Smooth muscle cell (in vitro differentiated cells): ENCODE data around the gene CES5A. TPM values are rescaled to one million over a fixed set of nuclear protein-coding genes. Genes with fewer than 3 reads are reported as not detected.

ENCODE experiments used
- DNase-seq: peaks from one replicate; lab custom pipeline; 2025; ENCODE audit not compliant: unreplicated experiment; lab: John Stamatoyannopoulos, UW
- H2AFZ ChIP-seq: fragments of 200-600 bp; sonication (generic); 2 replicates; pipeline ENCODE4 v1.6.0; 2016; ENCODE audit warnings: antibody characterized with exemption, low read depth, mild to moderate bottlenecking
- H3F3A ChIP-seq: fragments of 200-600 bp; sonication (generic); 2 replicates; pipeline ENCODE4 v1.6.0; 2017; ENCODE audit warnings: antibody characterized with exemption, low read depth
- H3K27ac ChIP-seq: fragments of 200-600 bp; sonication (generic); 2 replicates; pipeline ENCODE4 v1.5.1; 2016; ENCODE audit warnings: low read depth, mild to moderate bottlenecking
- H3K27me3 ChIP-seq: fragments of 200-600 bp; sonication (generic); 2 replicates; pipeline ENCODE4 v1.6.1; 2016; ENCODE audit warnings: low read depth, mild to moderate bottlenecking
- H3K36me3 ChIP-seq: fragments of 200-600 bp; sonication (generic); 2 replicates; pipeline ENCODE4 v1.5.1; 2016; ENCODE audit warnings: low read depth
- H3K4me1 ChIP-seq: fragments of 200-600 bp; sonication (generic); 2 replicates; pipeline ENCODE4 v1.5.1; 2016; ENCODE audit warnings: low read depth
- H3K4me2 ChIP-seq: fragments of 200-600 bp; sonication (generic); 2 replicates; pipeline ENCODE4 v1.6.0; 2016; ENCODE audit warnings: mild to moderate bottlenecking
- H3K4me3 ChIP-seq: fragments of 200-600 bp; sonication (generic); 2 replicates; pipeline ENCODE4 v1.5.1; 2016; ENCODE audit warnings: mild to moderate bottlenecking
- H3K79me2 ChIP-seq: fragments of 200-600 bp; sonication (generic); 2 replicates; pipeline ENCODE4 v1.6.0; 2016; ENCODE audit warnings: low read depth, mild to moderate bottlenecking
- H3K9ac ChIP-seq: fragments of 200-600 bp; sonication (generic); 2 replicates; pipeline ENCODE4 v1.6.0; 2016; ENCODE audit warnings: low read depth
- H3K9me3 ChIP-seq: fragments of 200-600 bp; sonication (generic); replicated peaks from 2 replicates; pipeline ENCODE4 v1.5.1; 2016; ENCODE audit warnings: low read depth
- H4K20me1 ChIP-seq: fragments of 200-600 bp; sonication (generic); 2 replicates; pipeline ENCODE4 v1.6.0; 2016; ENCODE audit warnings: low read depth
- CTCF ChIP-seq: fragments of 200-600 bp; sonication (generic); IDR thresholded peaks from 2 replicates; pipeline ENCODE4 v1.5.1; 2017; ENCODE audit warnings: borderline replicate concordance, mild to moderate bottlenecking, antibody characterized with exemption; ENCODE audit not compliant: insufficient read depth, poor library complexity, severe bottlenecking
- WGBS: methylation state at CpG from one replicate; pipeline ENCODE4 v1.1.7; 2016; ENCODE audit warnings: low lambda C conversion rate; 5-methylcytosine and 5-hydroxymethylcytosine counted together
- polyA plus RNA-seq: library from polyadenylated mRNA; unstranded; fragments of >200 nt; fragmentation: Nextera tagmentation; extraction: Ambion mirVana; gene quantifications from 2 replicates; pipeline ENCODE4 v1.2.1, GENCODE V29; 2016
- total RNA-seq: library from RNA; depleted of rRNA; stranded (reverse); fragments of >200 nt; gene quantifications from 2 replicates; pipeline ENCODE4 v1.2.3, GENCODE V29; 2014

CES5A gene
- total and polyA plus RNA-seq, 2 experiments from 2014 or later, result not detected

GRCh38 chr16:55912022-55912421 lies 36.8 kb upstream of the CES5A start:
- Histone ChIP-seq H3K9me3 (no peaks in the 10 kb centered on the region), H3K4me1 (peaks cover 4% of the 10 kb centered on the region), H4K20me1 (no peaks in the 10 kb centered on the region), H3K36me3 (no peaks in the 10 kb centered on the region), H3K79me2 (no peaks in the 10 kb centered on the region), H3K4me3 (no peak overlapping the region), H3F3A (no peaks in the 10 kb centered on the region), H3K27me3 (no peaks in the 10 kb centered on the region), H3K4me2 (no peak overlapping the region), H2AFZ (no peak overlapping the region), H3K9ac (no peak overlapping the region), H3K27ac (no peak overlapping the region)
- TF ChIP-seq CTCF, result no peak
- 91% methylated on average over 9 of the region's 9 CpGs for WGBS
- no peak for DNase-seq

GRCh38 chr16:55911616-55912015 lies 36.4 kb upstream of the CES5A start:
- Histone ChIP-seq H3K9me3 (no peaks in the 10 kb centered on the region), H3K27me3 (no peaks in the 10 kb centered on the region), H2AFZ (no peak overlapping the region), H3K4me2 (no peak overlapping the region), H3K4me3 (no peak overlapping the region), H3K4me1 (peaks cover 4% of the 10 kb centered on the region), H3F3A (no peaks in the 10 kb centered on the region), H3K79me2 (no peaks in the 10 kb centered on the region), H4K20me1 (no peaks in the 10 kb centered on the region), H3K36me3 (no peaks in the 10 kb centered on the region), H3K27ac (no peak overlapping the region), H3K9ac (no peak overlapping the region)
- DNase-seq, result no peak
- no peak for TF ChIP-seq CTCF
- 97% methylated on average over 2 of the region's 2 CpGs for WGBS

- Histone ChIP-seq H3K79me2 (no peaks in the 10 kb centered on the region), H3K9me3 (no peaks in the 10 kb centered on the region), H3K36me3 (no peaks in the 10 kb centered on the region), H3K27me3 (no peaks in the 10 kb centered on the region), H2AFZ (no peak overlapping the region), H3K27ac (no peak overlapping the region), H3K4me2 (no peak overlapping the region), H4K20me1 (no peaks in the 10 kb centered on the region), H3K4me3 (no peak overlapping the region), H3F3A (no peaks in the 10 kb centered on the region), H3K9ac (no peak overlapping the region), H3K4me1 (peaks cover 4% of the 10 kb centered on the region)
- TF ChIP-seq CTCF, result no peak
- WGBS, result 96% methylated on average over 2 of the region's 2 CpGs
- DNase-seq, result no peak
Measured at GRCh38 chr16:55909876-55910275, 34.7 kb upstream of the CES5A start.

- DNase-seq, result no peak
- Histone ChIP-seq H3K9me3 (no peaks in the 10 kb centered on the region), H4K20me1 (no peaks in the 10 kb centered on the region), H3K79me2 (no peaks in the 10 kb centered on the region), H3K4me3 (no peak overlapping the region), H3K27ac (no peak overlapping the region), H3K4me1 (peaks cover 2% of the 10 kb centered on the region), H3K4me2 (no peak overlapping the region), H3F3A (no peaks in the 10 kb centered on the region), H3K27me3 (no peaks in the 10 kb centered on the region), H3K36me3 (no peaks in the 10 kb centered on the region), H3K9ac (no peak overlapping the region), H2AFZ (no peak overlapping the region)
- no peak for TF ChIP-seq CTCF
- whole genome bisulfite sequencing, result 92% methylated on average over 4 of the region's 4 CpGs
Measured at GRCh38 chr16:55908641-55909040, 33.5 kb upstream of the CES5A start.
